Bronchial epithelial cell (primary cell): ENCODE measurements around the gene UXS1. TPM values are rescaled to one million over a fixed set of nuclear protein-coding genes. Genes with fewer than 3 reads are reported as not detected.

Source experiments
- DNase-seq: peaks from one replicate; pipeline ENCODE4 v3.0.0-alpha.2; 2010; ENCODE audit warnings: low read depth
- FAIRE-seq: peaks from 2 replicates; lab custom pipeline; 2011; peaks lifted over from hg19 to GRCh38; lab: Jason Lieb, UNC
- H3K27me3 ChIP-seq: 2 replicates; pipeline ENCODE4 v1.5.1; 2011; ENCODE audit warnings: low read length; ENCODE audit not compliant: control insufficient read depth, insufficient read depth
- H3K36me3 ChIP-seq: 2 replicates; pipeline ENCODE4 v1.5.1; 2011; ENCODE audit warnings: low read length; ENCODE audit not compliant: control insufficient read depth, insufficient read depth
- H3K4me3 ChIP-seq: 2 replicates; pipeline ENCODE4 v1.5.1; 2011; ENCODE audit warnings: mild to moderate bottlenecking, low read depth, low read length, control low read depth
- CTCF ChIP-seq: IDR thresholded peaks from 2 replicates; pipeline ENCODE4 v1.5.1; 2011; ENCODE audit warnings: mild to moderate bottlenecking, moderate library complexity, low read length, control low read depth, inconsistent platforms; ENCODE audit not compliant: insufficient read depth, severe bottlenecking
- total RNA-seq: library from RNA; depleted of rRNA; stranded (reverse); fragments of >200 nt; gene quantifications from 2 replicates; pipeline ENCODE4 v1.2.1, GENCODE V29; 2014

The UXS1 gene
- total RNA-seq, 1 donor from 2014 or later, result 41.6 TPM

GRCh38 chr2:106115250-106115649, 78.9 kb downstream of the UXS1 start:
- Histone ChIP-seq H3K27me3 (no peaks in the 10 kb centered on the region), H3K36me3 (peaks cover 15% of the 10 kb centered on the region), H3K4me3 (no peak overlapping the region)
- DNase-seq (peak; percentile 50), FAIRE-seq (no peak)
- TF ChIP-seq CTCF, result no peak

GRCh38 chr2:106114166-106114565, 79.9 kb downstream of the UXS1 start:
- Histone ChIP-seq H3K36me3 (peaks cover 15% of the 10 kb centered on the region), H3K4me3 (no peak overlapping the region), H3K27me3 (no peaks in the 10 kb centered on the region)
- no peak for TF ChIP-seq CTCF
- no peak for FAIRE-seq
- DNase-seq, result no peak

GRCh38 chr2:106113361-106113966, 80.6 kb downstream of the UXS1 start:
- no peak for DNase-seq
- TF ChIP-seq CTCF, result no peak
- Histone ChIP-seq H3K36me3 (peaks cover 15% of the 10 kb centered on the region), H3K4me3 (no peak overlapping the region), H3K27me3 (no peaks in the 10 kb centered on the region)
- FAIRE-seq, result no peak

GRCh38 chr2:106111882-106112571, 82.1 kb downstream of the UXS1 start:
- TF ChIP-seq CTCF, result no peak
- peaks cover 17% of the 10 kb centered on the region for H3K36me3 ChIP-seq
- DNase-seq, result no peak
- no peaks in the 10 kb centered on the region for H3K27me3 ChIP-seq
- no peak for FAIRE-seq
- no peak overlapping the region for H3K4me3 ChIP-seq

GRCh38 chr2:106109675-106110424, 84.3 kb downstream of the UXS1 start:
- Histone ChIP-seq H3K36me3 (peaks cover 15% of the 10 kb centered on the region), H3K4me3 (no peak overlapping the region), H3K27me3 (no peaks in the 10 kb centered on the region)
- DNase-seq (no peak), FAIRE-seq (no peak)
- no peak for TF ChIP-seq CTCF
